HepG2 (cell line): ENCODE measurements around the gene GGTLC3. TPM values are rescaled to one million over a fixed set of nuclear protein-coding genes. Genes with fewer than 3 reads are reported as not detected.
"Not testable (repeated sequence)": the region's sequence is repeated elsewhere in the genome, so short reads cannot be mapped to it uniquely, and the experiment has no call there.

Experiments
- ATAC-seq: fragments of 200-7000 bp; cut with Tn5 transposase; 3 replicates; pipeline ENCODE4 v1.9.1; 2020; ENCODE audit warnings: mild to moderate bottlenecking, moderate library complexity
- Bru-seq: library from RNA; stranded (reverse); fragments of 400-500 nt; gene quantifications from one replicate; lab custom pipeline; 2021; lab: Mats Ljungman, UMichigan
- BruChase-seq, 2 experiments: library from RNA; stranded (reverse); fragments of 400-500 nt; gene quantifications; one replicate each; lab custom pipeline; 2021; lab: Mats Ljungman, UMichigan
- BruUV-seq: library from RNA; stranded (reverse); fragments of 400-500 nt; replicated peaks from 2 replicates; lab custom pipeline; 2021; lab: Mats Ljungman, UMichigan
- CTCF ChIA-PET: fragments of 300-600 bp; formaldehyde crosslinking; extraction: SDS; loops from one replicate; lab custom pipeline; 2021; ENCODE audit warnings: low total read pairs, inconsistent platforms, low intra/inter-chr PET ratio; lab: Yijun Ruan, JAX
- POLR2A ChIA-PET: fragments of 350-600 bp; sonication (Branson Sonifier 250); formaldehyde crosslinking; loops from one replicate; lab custom pipeline; 2020; ENCODE audit warnings: antibody characterized with exemption, inconsistent platforms; lab: Yijun Ruan, JAX
- DNase-seq: peaks from one replicate; pipeline ENCODE4 v3.0.0-alpha.2; 2015; ENCODE audit warnings: low spot score
- FAIRE-seq: peaks from 3 replicates; lab custom pipeline; 2011; peaks lifted over from hg19 to GRCh38; lab: Jason Lieb, UNC
- H2AFZ ChIP-seq: one replicate; pipeline ENCODE4 v1.6.1; 2011; ENCODE audit warnings: low read length, inconsistent platforms
- H3K27ac ChIP-seq: fragments of 300-600 bp; 3 replicates; pipeline ENCODE4 v1.8.0; 2011; ENCODE audit warnings: mixed run types, mild to moderate bottlenecking, mixed read lengths, low read length, inconsistent platforms; ENCODE audit not compliant: insufficient read depth; ENCODE audit errors: extremely low read length
- H3K27me3 ChIP-seq, 2 experiments: fragments of 200-600 bp in 1 of 2; 2 replicates in 1 of 2; 3 replicates in 1 of 2; pipeline versions ENCODE4 v1.6.0 to v1.8.0; 2011; ENCODE audit warnings: low read length in 2 of 2, mild to moderate bottlenecking in 2 of 2, moderate library complexity in 2 of 2, inconsistent platforms in 1 of 2; ENCODE audit not compliant: insufficient read depth in 2 of 2, control insufficient read depth in 1 of 2
- H3K36me3 ChIP-seq, 2 experiments: fragments of 200-600 bp in 1 of 2; replicated peaks in 1 of 2; 2 replicates in 1 of 2; 3 replicates in 1 of 2; pipeline versions ENCODE4 v1.5.1 to v1.8.0; 2011; ENCODE audit warnings: low read length in 2 of 2, inconsistent platforms in 1 of 2; ENCODE audit not compliant: insufficient read depth in 2 of 2, control insufficient read depth in 1 of 2
- H3K4me1 ChIP-seq: 2 replicates; pipeline ENCODE4 v1.5.1; 2012; ENCODE audit warnings: low read length, inconsistent platforms; ENCODE audit not compliant: insufficient read depth
- H3K4me2 ChIP-seq: 2 replicates; pipeline ENCODE4 v1.6.0; 2011; ENCODE audit warnings: low read depth, low read length, inconsistent platforms
- H3K4me3 ChIP-seq, 3 experiments: fragments of 200-600 bp in 1 of 3; sonication (generic), shearing (Covaris generic) in 1 of 3; replicated peaks in 1 of 3; 2 replicates each; pipeline ENCODE4 v1.5.1; 2011 to 2016; ENCODE audit warnings: low read length in 3 of 3, inconsistent platforms in 2 of 3, low read depth in 2 of 3, mild to moderate bottlenecking in 2 of 3, control low read depth in 1 of 3, mixed read lengths in 1 of 3; ENCODE audit not compliant: insufficient read depth in 1 of 3
- H3K79me2 ChIP-seq: one replicate; pipeline ENCODE4 v1.6.1; 2011; ENCODE audit warnings: low read length, inconsistent platforms; ENCODE audit not compliant: insufficient read depth
- H3K9ac ChIP-seq: 2 replicates; pipeline ENCODE4 v1.6.0; 2011; ENCODE audit warnings: mild to moderate bottlenecking, low read depth, low read length, inconsistent platforms; ENCODE audit not compliant: insufficient read depth
- H3K9me3 ChIP-seq: 2 replicates; pipeline ENCODE4 v1.5.1; 2012; ENCODE audit warnings: mild to moderate bottlenecking, low read length
- H4K20me1 ChIP-seq: 2 replicates; pipeline ENCODE4 v1.6.0; 2011; ENCODE audit warnings: inconsistent platforms, mild to moderate bottlenecking, low read length, moderate library complexity; ENCODE audit not compliant: insufficient read depth
- WGBS: methylation state at CpG from one replicate; pipeline ENCODE4 v1.1.6; 2017; ENCODE audit warnings: low lambda C conversion rate; 5-methylcytosine and 5-hydroxymethylcytosine counted together
- in situ Hi-C: cut with HindIII; loops from 2 replicates; pipeline ENCODE4 v1.10.0; 2017; ENCODE audit warnings: low pct_unique_long_range_greater_than_20kb; ENCODE audit not compliant: extremely low pct_ligation_motif_present
- intact Hi-C: fragments of 100-400 bp; cut with micrococcal nuclease; formaldehyde crosslinking; loops from one replicate; pipeline ENCODE4 v1.10.0; 2022; ENCODE audit not compliant: unreplicated experiment
- long read RNA-seq, 2 experiments: library from RNA in 1 of 2; library from polyadenylated mRNA in 1 of 2; stranded (forward) in 1 of 2; unstranded in 1 of 2; transcript quantifications; one replicate each; pipeline ENCODE4 v2.0.0, GENCODE V29; 2019 to 2022
- polyA minus RNA-seq, 3 experiments: library from RNA; depleted of rRNA, polyadenylated mRNA; stranded (reverse); fragments of >200 nt; gene quantifications; 2 replicates each; pipeline ENCODE4 v1.2.3, GENCODE V29; 2011; ENCODE audit warnings: low replicate concordance in 1 of 3
- polyA plus RNA-seq, 8 experiments: library from polyadenylated mRNA; depleted of rRNA in 3 of 8; stranded (reverse) in 7 of 8; unstranded in 1 of 8; fragments of >200 nt; fragmentation: Illumina TruSeq in 4 of 8; extraction: Trizol in 4 of 8; gene quantifications; 2 replicates each; pipeline versions ENCODE4 v1.2.1 to v1.2.3, GENCODE V29; 2011 to 2016; ENCODE audit warnings: low read depth in 4 of 8, missing spikeins in 1 of 8, mixed read lengths in 1 of 8; ENCODE audit not compliant: insufficient read depth in 1 of 8
- total RNA-seq, 5 experiments: library from RNA; depleted of rRNA; stranded (reverse); fragments of >200 nt; fragmentation: Illumina TruSeq; extraction: Trizol; gene quantifications; 2 replicates each; pipeline ENCODE4 v1.2.3, GENCODE V29; 2016; ENCODE audit warnings: low read depth in 1 of 5

GGTLC3 gene
- total RNA-seq (2016; rRNA removed; fragmentation: Illumina TruSeq; extraction: Trizol) (not detected in 2 replicates), polyA plus RNA-seq (2011; rRNA removed) (0.12 and 0.22 TPM in 2 replicates), polyA minus RNA-seq (2011; rRNA and poly(A)+ RNA removed; ENCODE audit: low replicate concordance) (not detected in 2 replicates), Bru-seq, nascent RNA (percentile 18 among the genes with signal in this experiment), BruChase-seq, experiment 1, labeled RNA remaining after a 6-hour chase (percentile 37 among the genes with signal in this experiment), BruChase-seq, experiment 2, labeled RNA remaining after a 2-hour chase (percentile 31 among the genes with signal in this experiment)
- total RNA-seq (2016; cell fraction: cytosol; rRNA removed; fragmentation: Illumina TruSeq; extraction: Trizol; ENCODE audit: low read depth), result not detected in 2 replicates
- total RNA-seq (2016; cell fraction: insoluble cytoplasmic fraction; rRNA removed; fragmentation: Illumina TruSeq; extraction: Trizol), result not detected in 2 replicates
- not detected in 2 replicates for total RNA-seq (2016; cell fraction: membrane; rRNA removed; fragmentation: Illumina TruSeq; extraction: Trizol)
- total RNA-seq (2016; cell fraction: nucleus; rRNA removed; fragmentation: Illumina TruSeq; extraction: Trizol), result not detected in 2 replicates
- polyA plus RNA-seq (2011; cell fraction: cytosol; rRNA removed), result 0.17 TPM in 1 of 2 replicates, not detected in the other
- 0.66 and 0.74 TPM in 2 replicates for polyA plus RNA-seq (2011; cell fraction: nucleus; rRNA removed)
- not detected in 2 replicates for polyA plus RNA-seq (2012)
- not detected in 2 replicates for polyA plus RNA-seq (2016; cell fraction: cytosol; fragmentation: Illumina TruSeq; extraction: Trizol; ENCODE audit: low read depth)
- polyA plus RNA-seq (2016; cell fraction: insoluble cytoplasmic fraction; fragmentation: Illumina TruSeq; extraction: Trizol; ENCODE audit: low read depth), result not detected in 2 replicates
- not detected in 2 replicates for polyA plus RNA-seq (2016; cell fraction: membrane; fragmentation: Illumina TruSeq; extraction: Trizol; ENCODE audit: low read depth)
- not detected in 2 replicates for polyA plus RNA-seq (2016; cell fraction: nucleus; fragmentation: Illumina TruSeq; extraction: Trizol; ENCODE audit: insufficient read depth, low read depth)
- not detected in 2 replicates for polyA minus RNA-seq (2011; cell fraction: cytosol; rRNA and poly(A)+ RNA removed)
- not detected in 2 replicates for polyA minus RNA-seq (2011; cell fraction: nucleus; rRNA and poly(A)+ RNA removed)
- long read RNA-seq, experiment 1, result 0 reads
- long read RNA-seq, experiment 2, result 0 reads

GRCh38 chr22:18518061-18518460 is at the start of gene GGTLC3:
GGTLC3 (minus strand) TSS chr22:18518161; CDS start chr22:18517897, 264 bp downstream.
- intact Hi-C loops, H3K27me3 ChIP-seq, FAIRE-seq, DNase-seq, H4K20me1 ChIP-seq, POLR2A ChIA-PET, H3K4me2 ChIP-seq, H3K27ac ChIP-seq, H3K9ac ChIP-seq, H2AFZ ChIP-seq, CTCF ChIA-PET, ATAC-seq, H3K9me3 ChIP-seq, H3K4me3 ChIP-seq, BruUV-seq, H3K4me1 ChIP-seq, H3K36me3 ChIP-seq, H3K79me2 ChIP-seq, in situ Hi-C loops: not testable (repeated sequence)
- 33% methylated on average over 1 of the region's 5 CpGs for WGBS

DNA sequence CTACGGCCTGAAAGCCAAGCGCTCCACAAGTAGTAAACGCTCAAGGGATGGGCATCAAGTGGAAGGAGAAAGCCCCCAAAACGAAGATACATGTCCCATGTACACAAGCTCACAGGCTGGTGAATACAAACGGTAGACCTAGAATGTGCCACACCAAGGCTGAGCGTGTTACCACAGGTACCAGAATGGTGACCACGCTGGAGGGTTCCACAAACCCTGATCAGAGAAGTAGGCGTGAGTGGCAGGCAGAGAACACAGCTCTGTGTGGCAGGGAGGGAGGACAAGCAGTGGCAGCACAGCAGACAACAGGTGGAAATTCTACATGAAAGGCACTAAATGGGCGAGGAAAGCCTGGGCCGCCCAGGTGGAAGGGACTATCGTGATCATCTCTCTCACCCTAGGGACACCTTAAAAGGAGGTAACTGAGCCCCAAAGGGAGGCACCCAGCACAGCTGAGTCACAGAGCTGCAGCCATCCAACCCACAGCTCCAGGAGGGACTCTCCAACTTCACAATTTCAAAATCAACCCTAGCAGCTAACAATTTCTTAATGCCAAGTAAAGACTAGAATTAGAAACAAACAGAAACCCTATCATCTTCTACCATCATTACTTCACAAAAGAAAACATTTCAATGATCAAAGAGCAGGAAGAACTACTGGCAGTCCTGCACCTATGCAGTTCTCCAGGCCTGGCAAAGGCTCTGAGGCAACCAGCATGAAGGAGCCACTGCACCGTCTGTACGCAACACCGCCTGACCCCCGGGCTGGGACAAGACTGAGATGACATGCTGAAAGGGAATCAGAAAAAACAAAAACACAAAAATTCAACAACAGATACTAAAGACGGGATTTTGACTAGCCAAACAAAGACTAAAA is 42.4 kb upstream of the GGTLC3 start:
- H3K9me3 ChIP-seq, intact Hi-C loops, H3K4me3 ChIP-seq, FAIRE-seq, H3K4me1 ChIP-seq, H3K9ac ChIP-seq, H3K79me2 ChIP-seq, H2AFZ ChIP-seq, H4K20me1 ChIP-seq, H3K27me3 ChIP-seq, in situ Hi-C loops, POLR2A ChIA-PET, H3K27ac ChIP-seq, H3K4me2 ChIP-seq, H3K36me3 ChIP-seq, DNase-seq, CTCF ChIA-PET, BruUV-seq: not testable (repeated sequence)
- ATAC-seq, result peak; percentile 18; the same call in 1 of the 3 replicates
- WGBS, result no CpG with 5 or more reads among the region's 16 CpGs

GRCh38 chr22:18558939-18559338 is 41.0 kb upstream of the GGTLC3 start:
- H3K79me2 ChIP-seq, H3K4me3 ChIP-seq, BruUV-seq, intact Hi-C loops, H3K4me2 ChIP-seq, H3K4me1 ChIP-seq, H3K9me3 ChIP-seq, FAIRE-seq, H3K9ac ChIP-seq, H3K27ac ChIP-seq, H3K36me3 ChIP-seq, H3K27me3 ChIP-seq, CTCF ChIA-PET, POLR2A ChIA-PET, DNase-seq, H2AFZ ChIP-seq, H4K20me1 ChIP-seq, in situ Hi-C loops: not testable (repeated sequence)
- WGBS, result no CpG with 5 or more reads among the region's 6 CpGs
- peak; percentile 8; the same call in 2 of the 3 replicates for ATAC-seq
